Esophagus muscularis mucosa (tissue), 3 donors: ENCODE results near the gene ACTA1.
"Not testable (repeated sequence)": the region's sequence is repeated elsewhere in the genome, so short reads cannot be mapped to it uniquely, and the experiment has no call there.

Experiments
- POLR2A ChIP-seq: fragments of 450-650 bp; IDR thresholded peaks from one replicate; pipeline ENCODE4 v1.6.1; 2017; ENCODE audit warnings: antibody characterized with exemption, moderate library complexity, mild to moderate bottlenecking, low read depth
- TF ChIP-seq, protein P1 (sequence below), 3 experiments: fragments of 200-600 bp in 2 of 3; fragments of 450-650 bp in 1 of 3; sonication (generic) in 2 of 3; IDR thresholded peaks; one replicate each; pipeline ENCODE4 v1.5.1; 2017 to 2019; ENCODE audit warnings: antibody characterized with exemption in 3 of 3, mild to moderate bottlenecking in 2 of 3, moderate library complexity in 1 of 3

DNA sequence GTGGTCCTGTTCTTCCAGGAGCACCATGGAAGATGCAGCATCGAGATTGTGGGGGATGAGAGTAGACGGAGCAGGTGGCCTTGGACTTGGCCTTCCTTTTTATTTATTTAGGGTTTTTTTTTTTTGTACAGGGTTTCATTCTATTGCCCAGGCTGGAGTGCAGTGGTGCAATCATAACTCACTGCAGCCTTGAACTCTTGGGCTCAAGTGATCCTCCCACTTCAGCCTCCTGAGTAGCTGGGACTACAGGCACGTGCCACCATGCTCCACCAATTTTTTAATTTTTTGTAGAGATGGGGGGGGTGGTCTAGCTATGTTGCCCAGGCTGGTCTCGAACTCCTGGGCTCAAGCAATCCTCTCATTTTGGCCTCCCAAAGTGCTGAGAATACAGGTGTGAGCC lies 31.6 kb downstream of the ACTA1 start:
- TF ChIP-seq POLR2A: not testable (repeated sequence)
- TF ChIP-seq, protein P1, sequence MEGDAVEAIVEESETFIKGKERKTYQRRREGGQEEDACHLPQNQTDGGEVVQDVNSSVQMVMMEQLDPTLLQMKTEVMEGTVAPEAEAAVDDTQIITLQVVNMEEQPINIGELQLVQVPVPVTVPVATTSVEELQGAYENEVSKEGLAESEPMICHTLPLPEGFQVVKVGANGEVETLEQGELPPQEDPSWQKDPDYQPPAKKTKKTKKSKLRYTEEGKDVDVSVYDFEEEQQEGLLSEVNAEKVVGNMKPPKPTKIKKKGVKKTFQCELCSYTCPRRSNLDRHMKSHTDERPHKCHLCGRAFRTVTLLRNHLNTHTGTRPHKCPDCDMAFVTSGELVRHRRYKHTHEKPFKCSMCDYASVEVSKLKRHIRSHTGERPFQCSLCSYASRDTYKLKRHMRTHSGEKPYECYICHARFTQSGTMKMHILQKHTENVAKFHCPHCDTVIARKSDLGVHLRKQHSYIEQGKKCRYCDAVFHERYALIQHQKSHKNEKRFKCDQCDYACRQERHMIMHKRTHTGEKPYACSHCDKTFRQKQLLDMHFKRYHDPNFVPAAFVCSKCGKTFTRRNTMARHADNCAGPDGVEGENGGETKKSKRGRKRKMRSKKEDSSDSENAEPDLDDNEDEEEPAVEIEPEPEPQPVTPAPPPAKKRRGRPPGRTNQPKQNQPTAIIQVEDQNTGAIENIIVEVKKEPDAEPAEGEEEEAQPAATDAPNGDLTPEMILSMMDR (IDR thresholded peaks at IDR 0.05): not testable (repeated sequence)
